GM10847 (cell line): Measurements from ENCODE around the gene ZNF701.

ENCODE experiments used
- POLR2A ChIP-seq: IDR thresholded peaks from 2 replicates; pipeline ENCODE4 v1.6.1; 2011; ENCODE audit not compliant: insufficient read length; ENCODE audit errors: extremely low read depth

ZNF701 gene

GRCh38 chr19:52566121-52566520 lies 4.0 kb upstream of the ZNF701 start:
- TF ChIP-seq POLR2A = no peak

- TF ChIP-seq POLR2A = no peak
Observed at GRCh38 chr19:52566588-52566987, 3.5 kb upstream of the ZNF701 start.

DNA sequence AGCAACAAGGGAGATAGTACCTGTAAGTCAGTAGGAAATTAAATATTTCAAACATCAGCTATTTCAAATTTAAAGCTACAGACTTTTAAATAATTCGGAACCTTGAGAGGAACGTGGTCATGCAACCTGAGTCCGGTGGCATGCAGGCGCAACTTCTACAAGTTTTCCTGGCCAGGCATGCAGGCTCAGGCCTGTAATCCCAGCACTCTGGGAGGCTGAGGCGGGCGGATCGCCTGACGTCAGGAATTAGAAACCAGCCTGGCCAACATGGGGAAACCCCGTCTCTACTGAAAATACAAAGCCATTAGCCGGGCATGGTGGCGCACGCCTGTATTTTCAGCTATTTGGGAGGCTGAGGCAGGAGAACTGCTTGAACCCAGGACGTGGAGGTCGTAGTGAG lies 2.2 kb upstream of the ZNF701 start:
- no peak for TF ChIP-seq POLR2A

GRCh38 chr19:52584736-52585440 lies 14.8 kb downstream of the ZNF701 start:
- TF ChIP-seq POLR2A = no peak

DNA sequence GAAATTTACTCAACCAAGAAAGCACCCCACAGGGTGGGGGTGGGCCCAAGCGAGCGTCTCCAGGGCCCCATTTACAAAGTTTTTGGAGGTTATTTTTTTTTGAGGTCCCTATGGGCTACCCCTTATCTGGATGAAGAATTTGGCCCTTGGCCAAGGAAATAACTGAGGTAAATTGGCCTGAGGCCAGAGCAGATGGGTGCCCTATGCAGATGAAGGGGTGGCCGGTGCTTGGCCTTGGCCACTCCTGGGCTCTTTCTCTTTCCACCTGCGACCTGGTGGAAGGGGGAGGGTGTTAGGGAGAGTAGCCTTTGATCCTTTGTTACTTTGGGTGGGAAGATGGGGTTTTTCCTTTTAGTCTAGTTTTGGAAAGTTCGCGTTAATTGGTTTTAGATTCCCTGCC lies 15.5 kb downstream of the ZNF701 start:
- TF ChIP-seq POLR2A = no peak

- no peak for TF ChIP-seq POLR2A
Observed at GRCh38 chr19:52590728-52591127, 20.6 kb downstream of the ZNF701 start.

- no peak for TF ChIP-seq POLR2A
Observed at GRCh38 chr19:52592301-52592700, 22.2 kb downstream of the ZNF701 start.

GRCh38 chr19:52599241-52599640 lies 29.2 kb downstream of the ZNF701 start:
- no peak for TF ChIP-seq POLR2A

DNA sequence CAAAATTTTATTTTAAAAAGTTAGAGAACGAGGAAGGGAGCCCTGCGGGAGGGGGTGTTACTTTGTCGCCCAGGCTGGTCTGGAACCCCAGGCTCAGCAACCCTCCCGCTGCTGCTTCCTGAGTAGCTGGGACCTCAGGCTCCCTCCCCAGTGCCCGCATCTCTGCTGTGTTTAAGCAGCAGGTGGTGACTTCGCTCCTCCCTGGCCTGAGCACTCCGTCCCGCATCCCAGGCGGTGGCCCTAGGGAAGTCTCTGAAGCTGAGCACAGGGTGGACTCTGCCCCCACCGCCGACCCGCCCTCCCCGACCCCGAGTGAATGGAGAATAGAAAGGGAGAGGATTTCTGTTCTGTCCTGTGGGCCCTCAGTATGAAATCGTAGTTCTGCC lies 30.5 kb downstream of the ZNF701 start:
- TF ChIP-seq POLR2A = no peak

DNA sequence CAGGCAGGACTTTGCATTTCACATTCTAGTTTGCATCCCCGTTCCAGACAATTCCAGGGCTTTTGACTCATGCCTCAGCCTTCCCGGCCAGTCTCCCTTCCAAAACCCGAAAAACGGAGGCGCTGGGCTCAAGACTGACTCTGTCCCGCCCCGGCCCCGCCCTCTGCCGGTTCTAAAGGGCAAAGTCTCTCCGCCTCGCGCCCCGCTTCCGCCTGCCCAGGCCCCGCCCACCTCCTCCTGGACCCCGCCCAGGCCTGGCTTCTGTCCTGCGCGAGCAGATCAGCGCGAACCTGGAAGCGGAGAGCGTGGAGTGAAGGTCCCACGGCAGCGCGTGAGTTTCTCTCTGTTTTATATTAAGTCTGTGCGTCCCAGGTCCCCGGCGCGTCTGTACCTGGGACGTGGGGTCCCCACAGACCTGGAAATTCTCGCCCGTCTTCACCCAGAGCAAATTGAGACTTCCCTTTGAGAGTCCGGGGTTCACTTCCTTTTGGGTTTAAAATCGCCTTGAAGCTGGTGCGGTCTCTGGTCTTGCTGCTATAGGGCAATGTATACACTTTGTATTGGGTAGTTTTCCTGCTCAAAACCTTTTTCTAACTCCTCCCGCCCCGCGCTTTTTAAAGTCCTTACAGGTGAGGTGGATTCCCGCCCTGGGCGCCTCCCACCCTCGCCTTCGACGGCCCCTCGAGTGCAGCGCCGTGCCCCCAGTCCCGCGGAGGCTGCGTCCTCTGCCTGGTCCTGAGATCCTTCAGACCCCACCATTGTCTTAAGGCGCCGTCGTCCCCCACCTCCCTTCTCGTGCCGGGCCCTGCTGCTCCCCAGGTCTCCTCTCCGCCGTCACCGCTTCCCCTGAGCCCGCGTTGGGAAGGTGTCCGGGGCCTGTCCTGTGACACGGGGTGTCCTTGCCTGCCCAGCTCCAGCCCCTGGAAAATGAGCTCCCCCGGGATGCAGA lies 31.2 kb downstream of the ZNF701 start:
- TF ChIP-seq POLR2A = peak; percentile 52

GRCh38 chr19:52602941-52603340 lies 32.9 kb downstream of the ZNF701 start:
- no peak for TF ChIP-seq POLR2A

- TF ChIP-seq POLR2A = no peak
Observed at GRCh38 chr19:52603558-52604207, 33.6 kb downstream of the ZNF701 start.

GRCh38 chr19:52613299-52613906 lies 43.3 kb downstream of the ZNF701 start:
- TF ChIP-seq POLR2A = no peak

DNA sequence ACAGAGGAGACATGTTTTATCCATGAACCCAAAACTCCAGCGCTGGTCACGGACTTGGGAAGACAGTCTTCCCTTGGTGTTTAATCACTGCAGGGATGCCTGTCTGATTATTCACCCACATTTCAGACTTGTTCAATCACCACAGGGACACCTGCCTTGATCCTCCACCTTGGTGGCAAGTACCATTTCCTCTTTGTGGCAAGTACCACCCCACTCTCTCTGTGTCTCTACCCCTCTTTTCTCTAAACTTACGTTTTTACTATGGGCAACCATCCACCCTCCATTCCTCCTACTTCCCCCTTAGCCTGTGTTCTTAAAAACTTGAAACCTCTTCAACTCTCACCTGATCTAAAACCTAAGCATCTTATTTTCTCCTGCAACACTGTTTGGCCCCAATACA lies 51.3 kb downstream of the ZNF701 start:
- TF ChIP-seq POLR2A = no peak

DNA sequence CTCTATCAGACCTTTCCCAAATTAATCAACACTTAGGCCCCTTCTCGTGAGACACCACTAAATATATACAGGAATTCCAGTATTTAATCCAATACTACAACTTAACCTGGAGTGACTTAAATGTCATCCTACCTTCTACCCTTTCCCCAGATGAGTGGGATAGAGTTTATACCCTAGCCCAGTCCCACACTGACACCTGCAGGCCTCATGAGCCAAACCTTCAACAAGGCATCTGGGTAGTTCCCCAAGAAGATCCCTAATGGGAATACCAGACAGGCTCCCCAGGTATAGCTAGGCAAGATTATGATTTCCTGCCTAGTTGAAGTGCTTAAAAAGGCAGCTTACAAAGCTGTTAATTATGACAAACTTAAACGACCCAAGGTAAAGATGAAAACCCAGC lies 52.2 kb downstream of the ZNF701 start:
- no peak for TF ChIP-seq POLR2A
